Astrocyte (in vitro differentiated cells and primary cell): ENCODE measurements around the gene AIPL1. TPM values are rescaled to one million over a fixed set of nuclear protein-coding genes. Genes with fewer than 3 reads are reported as not detected.

ENCODE experiments used
- DNase-seq: peaks from one replicate; pipeline ENCODE4 v3.0.0-alpha.2; 2010; ENCODE audit warnings: low read depth
- FAIRE-seq: peaks from 2 replicates; lab custom pipeline; 2011; peaks lifted over from hg19 to GRCh38; lab: Jason Lieb, UNC
- H2AFZ ChIP-seq: 2 replicates; pipeline ENCODE4 v1.6.0; 2012; ENCODE audit warnings: low read depth, low read length, inconsistent platforms
- H3K27ac ChIP-seq: 2 replicates; pipeline ENCODE4 v1.5.1; 2011; ENCODE audit warnings: low read depth, low read length, inconsistent platforms
- H3K27me3 ChIP-seq: 2 replicates; pipeline ENCODE4 v1.6.0; 2011; ENCODE audit warnings: low read length, inconsistent platforms; ENCODE audit not compliant: insufficient read depth
- H3K36me3 ChIP-seq: 2 replicates; pipeline ENCODE4 v1.5.1; 2011; ENCODE audit warnings: low read length, inconsistent platforms; ENCODE audit not compliant: insufficient read depth
- H3K4me1 ChIP-seq: 2 replicates; pipeline ENCODE4 v1.5.1; 2011; ENCODE audit warnings: low read length, inconsistent platforms; ENCODE audit not compliant: insufficient read depth
- H3K4me2 ChIP-seq: 2 replicates; pipeline ENCODE4 v1.6.0; 2012; ENCODE audit warnings: low read length, inconsistent platforms
- H3K4me3 ChIP-seq: 2 replicates; pipeline ENCODE4 v1.5.1; 2011; ENCODE audit warnings: low read depth, mild to moderate bottlenecking, low read length, inconsistent platforms; ENCODE audit not compliant: insufficient read depth
- H3K79me2 ChIP-seq: 2 replicates; pipeline ENCODE4 v1.6.0; 2012; ENCODE audit warnings: mild to moderate bottlenecking, low read length, inconsistent platforms; ENCODE audit not compliant: insufficient read depth
- H3K9ac ChIP-seq: 2 replicates; pipeline ENCODE4 v1.6.0; 2012; ENCODE audit warnings: mild to moderate bottlenecking, low read length, inconsistent platforms
- H3K9me3 ChIP-seq: 2 replicates; pipeline ENCODE4 v1.5.1; 2012; ENCODE audit warnings: low read depth, mild to moderate bottlenecking, low read length, inconsistent platforms; ENCODE audit not compliant: insufficient read depth
- H4K20me1 ChIP-seq: 2 replicates; pipeline ENCODE4 v1.6.0; 2012; ENCODE audit warnings: low read length, inconsistent platforms; ENCODE audit not compliant: insufficient read depth
- H3K27ac Mint-ChIP-seq: one replicate; pipeline ENCODE4 v1.8.0; 2021; ENCODE audit warnings: mild to moderate bottlenecking, mixed read lengths; ENCODE audit not compliant: unreplicated experiment
- H3K27me3 Mint-ChIP-seq: one replicate; pipeline ENCODE4 v1.8.0; 2021; ENCODE audit warnings: low read depth, mixed read lengths; ENCODE audit not compliant: unreplicated experiment
- H3K36me3 Mint-ChIP-seq: one replicate; pipeline ENCODE4 v1.8.0; 2021; ENCODE audit warnings: low read depth, mixed read lengths; ENCODE audit not compliant: unreplicated experiment
- H3K4me1 Mint-ChIP-seq: one replicate; pipeline ENCODE4 v1.8.0; 2021; ENCODE audit warnings: low read depth, mixed read lengths; ENCODE audit not compliant: unreplicated experiment
- H3K4me3 Mint-ChIP-seq: one replicate; pipeline ENCODE4 v1.8.0; 2021; ENCODE audit warnings: mild to moderate bottlenecking, moderate library complexity, mixed read lengths; ENCODE audit not compliant: unreplicated experiment
- H3K9me3 Mint-ChIP-seq: one replicate; pipeline ENCODE4 v1.8.0; 2021; ENCODE audit warnings: mild to moderate bottlenecking, mixed read lengths; ENCODE audit not compliant: unreplicated experiment
- CTCF ChIP-seq: IDR thresholded peaks from 2 replicates; pipeline ENCODE4 v1.5.1; 2011; ENCODE audit warnings: low read depth, mild to moderate bottlenecking, inconsistent platforms, low read length, moderate library complexity; ENCODE audit not compliant: insufficient read depth
- EZH2 ChIP-seq: IDR thresholded peaks from 2 replicates; pipeline ENCODE4 v1.6.1; 2012; ENCODE audit warnings: mild to moderate bottlenecking, low read length, inconsistent platforms; ENCODE audit not compliant: insufficient read depth
- total RNA-seq: library from RNA; stranded (reverse); gene quantifications from 2 replicates; pipeline ENCODE4 v1.2.1, GENCODE V29; 2021

AIPL1 gene
- total RNA-seq, 1 donor from 2014 or later = not detected

- Mint-ChIP-seq H3K9me3 (peaks cover 6% of the 10 kb centered on the region), H3K27me3 (peaks cover 32% of the 10 kb centered on the region), H3K36me3 (peaks cover 7% of the 10 kb centered on the region), H3K4me3 (no peak overlapping the region), H3K4me1 (peaks cover 4% of the 10 kb centered on the region), H3K27ac (no peak overlapping the region)
- H3K27ac ChIP-seq = no peak overlapping the region
- DNase-seq (no peak), FAIRE-seq (no peak)
- H3K9ac ChIP-seq = no peak overlapping the region
- no peaks in the 10 kb centered on the region for H3K4me1 ChIP-seq
- no peaks in the 10 kb centered on the region for H3K79me2 ChIP-seq
- H3K27me3 ChIP-seq = peaks cover 2% of the 10 kb centered on the region
- no peak overlapping the region for H3K4me2 ChIP-seq
- no peak overlapping the region for H3K4me3 ChIP-seq
- H4K20me1 ChIP-seq = no peaks in the 10 kb centered on the region
- TF ChIP-seq CTCF (no peak), EZH2 (no peak)
- H2AFZ ChIP-seq = no peak overlapping the region
- no peaks in the 10 kb centered on the region for H3K36me3 ChIP-seq
- no peaks in the 10 kb centered on the region for H3K9me3 ChIP-seq
Observed at GRCh38 chr17:6463616-6464445, 28.9 kb upstream of the AIPL1 start.

DNA sequence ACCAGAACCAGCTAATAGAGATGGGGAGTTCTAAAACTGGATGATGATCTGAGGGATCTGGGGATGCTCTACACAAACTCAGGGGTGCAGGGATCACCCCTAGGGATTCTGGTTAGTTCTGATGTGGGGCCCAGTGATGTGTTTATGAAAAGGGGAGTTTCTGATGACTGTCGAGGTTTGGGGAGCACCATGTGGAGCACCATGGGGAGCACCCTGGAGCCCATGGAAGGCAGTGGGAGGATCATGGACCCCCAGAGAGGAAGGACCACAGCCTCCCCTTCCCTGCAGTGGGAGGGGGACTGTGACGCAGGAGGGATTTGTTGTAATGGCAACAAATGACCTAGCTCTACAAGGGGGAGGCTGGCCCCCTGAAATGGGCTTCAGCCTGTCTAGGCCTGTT is 27.8 kb upstream of the AIPL1 start:
- H3K9me3 Mint-ChIP-seq = peaks cover 2% of the 10 kb centered on the region
- no peak overlapping the region for H3K4me3 Mint-ChIP-seq
- TF ChIP-seq CTCF (no peak), EZH2 (no peak)
- no peaks in the 10 kb centered on the region for H3K79me2 ChIP-seq
- peaks cover 2% of the 10 kb centered on the region for H3K27me3 ChIP-seq
- H3K27me3 Mint-ChIP-seq = peaks cover 27% of the 10 kb centered on the region
- no peak overlapping the region for H3K4me3 ChIP-seq
- H2AFZ ChIP-seq = no peak overlapping the region
- H3K36me3 Mint-ChIP-seq = peaks cover 2% of the 10 kb centered on the region
- H3K9ac ChIP-seq = no peak overlapping the region
- no peak overlapping the region for H3K27ac Mint-ChIP-seq
- DNase-seq (no peak), FAIRE-seq (no peak)
- H3K27ac ChIP-seq = no peak overlapping the region
- no peaks in the 10 kb centered on the region for H4K20me1 ChIP-seq
- no peaks in the 10 kb centered on the region for H3K36me3 ChIP-seq
- no peaks in the 10 kb centered on the region for H3K4me1 ChIP-seq
- H3K9me3 ChIP-seq = no peaks in the 10 kb centered on the region
- no peak overlapping the region for H3K4me2 ChIP-seq
- peaks cover 4% of the 10 kb centered on the region for H3K4me1 Mint-ChIP-seq
